HG03354 (cell line): ENCODE measurements around the gene RAB28.
"Not testable (repeated sequence)": the region's sequence is repeated elsewhere in the genome, so short reads cannot be mapped to it uniquely, and the experiment has no call there.

Experiments
- ATAC-seq: cut with Tn5 transposase; IDR thresholded peaks from one replicate; pipeline ENCODE4 v1.9.1; 2021; ENCODE audit warnings: mild to moderate bottlenecking; ENCODE audit not compliant: unreplicated experiment, poor library complexity, severe bottlenecking

RAB28 gene

DNA sequence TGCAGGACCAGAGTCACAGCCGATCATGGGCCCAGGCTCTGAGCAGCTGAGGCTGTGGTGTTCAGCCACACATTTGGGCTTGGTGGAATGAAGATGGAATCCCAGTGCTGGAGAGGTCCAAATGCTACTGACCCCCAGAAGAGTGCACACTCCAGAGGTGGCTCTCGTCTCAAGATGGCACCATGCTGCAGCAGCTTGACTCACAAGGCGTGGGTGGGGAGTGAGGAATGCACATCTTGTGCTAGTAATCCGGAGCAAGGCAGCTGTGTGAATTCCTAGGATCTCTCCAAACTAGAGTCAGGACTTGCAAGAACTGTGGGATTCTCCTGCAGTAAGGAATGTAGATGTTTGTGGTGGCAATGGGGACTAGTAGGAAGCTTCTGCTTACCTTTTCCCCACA, 28.7 kb downstream of the RAB28 start:
- no peak for ATAC-seq

DNA sequence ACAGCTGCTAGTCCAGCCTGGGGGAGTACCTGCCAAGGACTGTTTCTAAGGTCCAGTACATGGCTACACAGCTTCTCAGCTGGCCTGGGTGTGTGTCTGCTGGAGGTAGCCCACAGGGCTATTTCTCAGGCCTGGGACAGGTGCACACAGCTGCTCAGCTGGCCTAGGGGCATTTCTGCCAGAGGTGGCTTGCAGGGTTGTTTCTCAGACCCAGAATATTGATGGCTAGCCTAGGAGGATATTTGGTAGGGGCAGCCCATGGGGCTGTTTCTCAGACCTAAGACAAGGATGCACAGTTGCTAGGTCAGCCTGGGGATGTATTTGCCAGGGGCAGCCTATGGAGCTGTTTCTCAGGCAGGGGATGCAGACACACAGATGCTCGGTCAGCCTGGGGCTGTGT, 29.4 kb downstream of the RAB28 start:
- no peak for ATAC-seq

DNA sequence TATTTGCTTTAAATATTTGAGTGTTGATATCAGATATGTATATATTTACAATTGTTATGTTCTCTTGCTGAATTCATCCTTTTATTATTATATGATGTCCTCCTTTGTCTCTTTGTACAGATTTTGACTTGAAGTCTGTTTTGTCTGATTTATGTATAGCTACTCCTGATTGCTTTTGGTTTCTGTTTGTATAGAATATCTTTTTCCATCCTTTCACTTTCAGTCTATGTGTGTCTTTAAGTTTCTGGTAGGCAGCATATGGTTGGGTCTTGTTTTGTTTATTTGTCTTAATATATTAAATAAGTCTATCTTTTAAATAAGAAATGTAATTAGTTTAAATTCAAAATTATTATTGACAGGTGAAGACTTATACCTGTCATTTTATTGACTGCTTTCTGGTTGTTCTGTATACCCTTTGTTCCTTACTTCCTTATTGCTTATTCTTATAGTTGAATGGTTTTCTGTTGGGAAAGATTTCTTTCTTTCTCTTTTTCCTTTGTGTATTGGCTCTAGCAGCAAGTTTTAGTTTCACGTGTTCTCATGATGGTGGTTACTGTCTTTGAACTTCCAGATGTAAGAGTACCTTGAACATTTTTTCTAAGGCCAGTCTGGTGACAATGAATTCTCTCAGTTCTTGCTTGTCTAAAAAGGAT, 31.1 kb downstream of the RAB28 start:
- peak; percentile 73 for ATAC-seq

GRCh38 chr4:13449590-13449989, 34.5 kb downstream of the RAB28 start:
- ATAC-seq: no peak

GRCh38 chr4:13445841-13446790, 38.0 kb downstream of the RAB28 start:
- ATAC-seq: no peak

DNA sequence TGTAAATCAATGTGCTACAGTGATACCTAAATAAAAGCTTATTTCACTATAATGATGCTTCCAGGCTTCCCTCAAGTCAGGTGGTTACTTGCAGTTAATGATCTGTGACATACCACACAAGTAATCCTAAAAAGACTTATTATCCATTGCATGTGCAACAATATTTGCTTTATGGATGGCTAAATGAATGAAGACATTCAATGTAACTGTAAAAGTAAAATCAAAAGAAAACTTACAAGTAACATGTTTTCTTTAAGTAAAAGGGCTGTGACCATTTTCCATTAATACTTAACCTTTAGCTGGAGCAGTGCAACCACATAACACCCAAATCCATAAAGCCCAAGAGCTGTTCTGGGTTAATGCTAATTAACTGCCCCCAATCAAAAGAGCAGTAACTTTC, 42.6 kb downstream of the RAB28 start:
- no peak for ATAC-seq

DNA sequence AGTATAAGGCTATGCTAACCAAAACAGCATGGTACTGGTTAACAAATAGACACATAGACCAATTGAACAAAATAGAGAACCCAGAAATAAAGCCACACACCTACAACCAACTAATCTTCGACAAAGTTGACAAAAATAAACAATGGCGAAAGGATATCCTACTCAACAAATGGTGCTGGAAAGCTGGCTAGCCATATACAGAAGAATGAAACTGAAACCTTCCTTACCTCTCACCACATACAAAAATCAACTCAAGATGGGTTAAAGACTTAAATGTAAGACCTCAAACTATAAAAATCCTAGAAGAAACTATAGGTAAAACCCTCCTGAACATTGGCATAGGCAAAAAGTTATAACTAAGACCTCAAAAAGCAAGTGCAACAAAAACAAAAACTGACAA, 47.2 kb downstream of the RAB28 start:
- ATAC-seq: no peak

DNA sequence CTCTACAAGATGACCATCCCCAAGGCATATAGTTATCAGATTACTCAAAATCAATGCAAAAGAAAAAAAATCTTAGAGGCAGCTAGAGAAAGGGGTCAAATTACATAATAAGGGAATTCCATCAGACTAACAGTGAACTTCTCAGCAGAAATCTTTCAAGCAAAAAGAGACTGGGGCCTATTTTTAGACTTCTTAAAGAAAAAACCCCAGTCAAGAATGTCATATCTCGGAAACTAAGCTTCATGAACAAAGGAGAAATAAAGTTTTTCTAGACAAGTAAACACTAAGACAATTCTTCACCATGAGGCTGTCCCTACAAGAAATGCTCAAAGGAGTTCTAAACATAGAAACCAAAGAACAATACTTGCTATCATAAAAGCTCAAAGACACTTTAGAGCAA, 51.7 kb downstream of the RAB28 start:
- no peak for ATAC-seq

DNA sequence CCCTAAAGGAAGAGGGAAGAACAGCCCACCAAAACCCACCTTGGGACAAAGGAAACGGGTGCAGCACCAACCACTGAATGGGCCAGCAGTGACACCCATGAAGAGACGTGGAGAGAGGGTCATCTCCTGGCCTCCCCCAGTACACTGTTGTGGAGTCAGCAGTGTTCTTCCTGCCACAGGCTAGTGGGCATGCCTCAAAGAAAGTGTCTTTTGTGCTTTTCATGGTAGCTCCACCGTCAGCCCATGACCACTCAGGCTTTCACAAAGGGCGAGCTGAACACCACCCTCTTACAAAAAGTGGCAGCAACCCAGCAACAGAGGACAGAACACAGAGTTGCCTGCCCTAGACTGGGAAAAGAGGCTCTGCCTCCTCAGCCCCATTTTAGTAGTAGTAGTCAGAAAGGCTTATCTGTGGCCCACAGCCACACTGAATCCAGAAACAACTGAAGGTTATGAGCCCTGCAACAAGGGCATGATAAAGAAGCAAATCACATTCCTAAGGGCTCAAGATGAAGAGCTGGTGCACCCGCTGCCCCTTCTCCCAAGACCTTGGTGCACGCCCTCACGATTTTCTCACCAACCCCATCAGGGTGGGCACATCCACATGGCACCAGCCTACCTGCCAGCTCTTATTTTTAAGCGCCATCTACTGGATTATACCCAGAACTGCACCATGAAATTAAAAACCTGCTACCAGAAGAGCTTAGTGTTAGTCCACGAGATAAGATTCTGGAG, 53.1 kb downstream of the RAB28 start:
- no peak for ATAC-seq

DNA sequence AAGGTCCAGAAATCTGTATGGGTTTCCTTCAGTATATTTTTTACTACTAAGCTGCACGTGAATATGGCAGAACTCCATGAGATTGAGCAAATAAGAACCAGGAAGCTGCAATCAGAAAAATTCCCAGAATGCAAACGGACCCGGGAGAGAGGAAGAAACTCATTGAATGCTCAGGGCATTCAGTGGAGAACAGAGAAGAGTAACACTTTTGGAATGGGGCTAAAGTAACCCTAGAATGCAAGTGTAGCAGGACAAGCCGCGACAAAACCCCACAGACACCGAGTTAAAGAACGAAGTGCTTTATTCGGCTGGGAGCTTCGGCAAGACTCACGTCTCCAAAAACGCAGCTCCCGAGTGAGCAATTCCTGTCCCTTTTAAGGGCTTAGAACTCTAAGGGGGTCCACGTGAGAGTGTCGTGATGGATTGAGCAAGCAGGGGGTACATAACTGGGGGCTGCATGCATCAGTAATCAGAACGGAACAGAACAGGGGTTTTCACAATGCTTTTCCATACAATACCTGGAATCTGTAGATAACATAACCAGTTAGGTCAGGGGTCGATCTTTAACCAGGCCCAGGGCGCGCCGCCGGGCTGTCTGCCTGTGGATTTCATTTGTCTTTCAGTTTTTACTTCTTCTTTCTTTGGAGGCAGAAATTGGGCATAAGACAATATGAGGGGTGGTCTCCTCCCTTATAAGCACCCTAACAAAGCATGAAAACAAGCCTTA, 56.4 kb downstream of the RAB28 start:
- no peak for ATAC-seq

GRCh38 chr4:13415068-13415785, 68.9 kb downstream of the RAB28 start:
- ATAC-seq: no peak

- ATAC-seq: peak; percentile 69
Observed at GRCh38 chr4:13413729-13414437, 70.3 kb downstream of the RAB28 start.

- no peak for ATAC-seq
Observed at GRCh38 chr4:13411942-13412341, 72.2 kb downstream of the RAB28 start.

DNA sequence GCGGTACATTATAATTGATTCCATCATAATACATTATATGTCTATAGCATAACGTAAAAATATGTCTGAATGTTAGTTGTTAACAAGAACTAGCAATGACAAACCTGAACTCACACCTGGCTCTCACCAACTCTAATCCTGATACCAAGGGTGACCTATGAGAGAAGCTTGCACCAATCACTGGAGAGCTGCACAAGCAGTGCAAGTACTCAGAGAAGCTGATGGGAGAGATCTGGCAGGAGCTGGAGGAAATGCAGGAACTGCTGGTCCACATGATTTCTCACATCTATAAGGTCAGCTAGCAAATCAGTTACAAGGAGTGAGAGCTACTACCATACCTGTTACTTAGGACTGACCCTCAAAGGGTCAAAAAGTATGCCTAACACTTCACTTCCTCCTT, 74.8 kb downstream of the RAB28 start:
- no peak for ATAC-seq

DNA sequence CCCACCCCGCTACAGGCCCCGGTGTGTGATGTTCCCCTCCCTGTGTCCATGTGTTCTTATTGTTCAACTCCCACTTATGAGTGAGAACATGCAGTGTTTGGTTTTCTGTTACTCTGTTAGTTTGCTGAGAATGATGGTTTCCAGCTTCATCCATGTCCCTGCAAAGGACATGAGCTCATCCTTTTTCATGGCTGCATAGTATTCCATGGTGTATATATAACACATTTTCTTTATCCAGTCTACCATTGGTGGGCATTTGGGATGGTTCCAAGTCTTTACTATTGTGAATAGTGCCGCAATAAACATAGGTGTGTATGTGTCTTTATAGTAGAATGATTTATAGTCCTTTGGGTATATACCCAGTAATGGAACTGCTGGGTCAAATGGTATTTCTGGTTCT, 78.0 kb downstream of the RAB28 start:
- not testable (repeated sequence) for ATAC-seq

DNA sequence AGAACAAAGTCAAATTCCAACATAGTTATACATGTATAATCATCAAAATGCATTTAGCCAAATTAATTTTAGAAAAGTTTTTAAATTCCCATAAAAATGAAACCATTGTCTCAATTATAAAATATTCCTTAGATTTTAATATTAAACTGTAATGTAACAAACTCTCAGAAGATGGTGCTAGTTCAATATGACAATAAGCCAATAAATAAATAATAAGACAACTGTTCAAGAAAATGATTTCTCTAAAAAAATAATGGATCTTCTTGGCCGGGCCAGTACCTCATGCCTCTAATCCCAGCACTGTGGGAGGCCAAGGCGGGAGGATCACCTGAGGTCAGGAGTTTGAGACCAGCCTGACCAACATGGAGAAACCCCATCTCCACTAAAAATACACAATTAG, 80.3 kb downstream of the RAB28 start:
- no peak for ATAC-seq

DNA sequence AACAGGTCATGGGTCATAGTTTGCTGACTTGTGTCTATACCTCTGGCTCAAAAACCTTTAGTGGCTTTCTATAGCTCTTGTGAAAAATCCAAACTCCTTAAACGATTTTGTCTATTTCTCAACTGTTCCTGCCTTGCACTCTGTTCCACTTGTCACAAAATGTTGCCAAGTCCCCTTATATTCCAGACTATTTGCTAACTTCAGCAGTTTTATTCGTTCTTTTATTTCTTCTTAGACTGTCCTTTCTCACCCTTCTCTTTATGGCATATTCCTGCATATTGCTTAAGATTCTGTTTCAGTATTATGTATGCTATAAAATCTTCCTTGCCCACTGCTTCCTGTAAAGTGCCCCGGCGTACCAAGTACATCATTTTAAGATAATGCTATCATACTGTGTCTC, 80.8 kb downstream of the RAB28 start:
- no peak for ATAC-seq

- ATAC-seq: no peak
Observed at GRCh38 chr4:13399257-13399656, 84.9 kb downstream of the RAB28 start.

GRCh38 chr4:13396161-13396560, 88.0 kb downstream of the RAB28 start:
- ATAC-seq: no peak
